Fibroblast of lung (primary cell): ENCODE data around the gene ARMC2.

Experiments used
- CTCF ChIP-seq, 2 donors: IDR thresholded peaks in 1 of 2; conservative IDR thresholded peaks in 1 of 2; 1 replicate in 1 of 2; 2 replicates in 1 of 2; pipeline ENCODE4 v1.5.1; 2011 to 2012; ENCODE audit warnings: low read length in 2 of 2, control low read depth in 1 of 2, inconsistent platforms in 1 of 2, low read depth in 1 of 2, mild to moderate bottlenecking in 1 of 2
- EZH2 ChIP-seq: IDR thresholded peaks from 2 replicates; pipeline ENCODE4 v1.5.1; 2012; ENCODE audit warnings: low read length, control low read depth, mild to moderate bottlenecking; ENCODE audit errors: missing control alignments

- no peak for TF ChIP-seq CTCF (conservative IDR thresholded peaks at IDR 0.05 in 1 of 2, IDR thresholded peaks at IDR 0.05 in 1 of 2; ENCODE audit: low read depth in 1 of 2, low read length in 2 of 2)
- no peak for TF ChIP-seq EZH2
Measured at GRCh38 chr6:109013656-109014305, 165.6 kb downstream of the ARMC2 start.
